ENCODE results near the gene TMEM253. TPM values are rescaled to one million over a fixed set of nuclear protein-coding genes. Genes with fewer than 3 reads are reported as not detected.
A peak's percentile ranks its signal among the peaks of the same experiment; 100 is the strongest.

TMEM253 gene
- total RNA-seq, 1 donor from 2014 or later: 0.19 TPM

DNA sequence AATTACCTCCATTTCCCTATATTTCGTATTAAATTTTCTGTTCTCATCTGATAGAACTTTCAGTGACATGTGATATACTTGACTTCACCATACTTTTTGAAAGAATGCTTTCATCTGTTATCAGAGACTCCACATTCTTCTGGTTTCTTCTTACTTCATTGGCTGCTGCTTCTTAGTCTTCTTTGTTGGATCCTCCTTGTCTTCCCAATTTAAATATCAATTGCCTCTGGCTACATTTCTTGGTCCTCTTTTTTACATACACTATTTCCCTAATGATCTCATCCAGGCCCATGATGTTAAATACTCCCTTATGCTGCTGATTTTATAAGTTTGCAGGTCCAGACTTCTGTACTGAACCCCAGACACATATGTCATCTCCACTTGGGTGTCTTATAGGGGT lies 33.0 kb downstream of the TMEM253 start:
- H3K9me3 ChIP-seq (replicated peaks): peaks cover 6% of the 10 kb centered on the region
- H3K36me3 ChIP-seq: no peaks in the 10 kb centered on the region
- no peak overlapping the region for H3K27ac ChIP-seq (replicated peaks)
- intact Hi-C loops (cut with micrococcal nuclease): no loop called here
- no peak overlapping the region for H3K4me3 ChIP-seq
- no peaks in the 10 kb centered on the region for H3K4me1 ChIP-seq
- TF ChIP-seq, protein P1, sequence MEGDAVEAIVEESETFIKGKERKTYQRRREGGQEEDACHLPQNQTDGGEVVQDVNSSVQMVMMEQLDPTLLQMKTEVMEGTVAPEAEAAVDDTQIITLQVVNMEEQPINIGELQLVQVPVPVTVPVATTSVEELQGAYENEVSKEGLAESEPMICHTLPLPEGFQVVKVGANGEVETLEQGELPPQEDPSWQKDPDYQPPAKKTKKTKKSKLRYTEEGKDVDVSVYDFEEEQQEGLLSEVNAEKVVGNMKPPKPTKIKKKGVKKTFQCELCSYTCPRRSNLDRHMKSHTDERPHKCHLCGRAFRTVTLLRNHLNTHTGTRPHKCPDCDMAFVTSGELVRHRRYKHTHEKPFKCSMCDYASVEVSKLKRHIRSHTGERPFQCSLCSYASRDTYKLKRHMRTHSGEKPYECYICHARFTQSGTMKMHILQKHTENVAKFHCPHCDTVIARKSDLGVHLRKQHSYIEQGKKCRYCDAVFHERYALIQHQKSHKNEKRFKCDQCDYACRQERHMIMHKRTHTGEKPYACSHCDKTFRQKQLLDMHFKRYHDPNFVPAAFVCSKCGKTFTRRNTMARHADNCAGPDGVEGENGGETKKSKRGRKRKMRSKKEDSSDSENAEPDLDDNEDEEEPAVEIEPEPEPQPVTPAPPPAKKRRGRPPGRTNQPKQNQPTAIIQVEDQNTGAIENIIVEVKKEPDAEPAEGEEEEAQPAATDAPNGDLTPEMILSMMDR (IDR thresholded peaks at IDR 0.05; ENCODE audit: borderline replicate concordance): no peak
- no peak for DNase-seq
- H3K27me3 ChIP-seq (ENCODE audit: low read depth): no peaks in the 10 kb centered on the region

DNA sequence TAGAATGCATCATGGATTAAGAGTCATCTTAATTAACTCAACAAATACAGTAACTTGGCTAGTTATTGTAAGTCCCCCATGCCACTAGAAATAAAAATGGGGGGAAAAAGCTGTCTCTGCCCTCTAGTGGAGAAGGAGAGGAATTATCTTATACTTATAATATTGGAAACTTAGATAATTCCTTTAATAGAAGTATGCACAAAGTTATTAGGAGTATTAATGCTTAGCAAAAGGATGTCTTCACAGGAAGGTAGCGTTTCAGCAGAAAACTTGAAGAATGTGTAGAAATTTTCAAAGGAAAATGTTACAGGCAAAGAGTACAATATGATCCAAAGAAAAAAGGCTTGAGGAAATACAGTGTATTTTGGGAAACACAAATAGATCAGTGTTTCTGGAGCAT lies 35.2 kb downstream of the TMEM253 start:
- no peak for DNase-seq
- intact Hi-C loops (cut with micrococcal nuclease): no loop called here
- Histone ChIP-seq H3K4me1 (no peaks in the 10 kb centered on the region), H3K9me3 (replicated peaks) (peaks cover 2% of the 10 kb centered on the region), H3K27ac (replicated peaks) (no peak overlapping the region), H3K4me3 (no peak overlapping the region), H3K36me3 (no peaks in the 10 kb centered on the region), H3K27me3 (ENCODE audit: low read depth) (peaks cover 8% of the 10 kb centered on the region)
- TF ChIP-seq, protein P1 (IDR thresholded peaks at IDR 0.05; ENCODE audit: borderline replicate concordance): peak; percentile 69

DNA sequence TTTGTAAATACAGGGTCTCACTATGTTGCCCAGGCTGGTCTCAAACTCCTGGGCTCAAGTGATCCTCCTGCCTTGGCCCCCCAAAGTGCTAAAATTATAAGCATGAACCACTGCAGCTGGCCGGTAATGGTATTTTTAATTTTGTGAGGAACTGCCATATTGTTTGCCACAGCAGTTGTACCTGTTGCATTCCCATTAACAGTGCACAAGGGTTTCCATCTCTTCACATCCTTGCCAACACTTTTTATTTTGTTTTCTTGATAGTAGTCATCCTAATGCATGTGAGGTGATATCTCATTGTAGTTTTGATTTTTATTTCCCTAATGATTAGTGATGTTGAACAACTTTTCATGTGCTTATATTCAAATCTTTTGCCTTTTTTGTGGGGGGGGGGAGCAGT lies 41.5 kb downstream of the TMEM253 start:
- H3K9me3 ChIP-seq (replicated peaks): peaks cover 20% of the 10 kb centered on the region
- H3K4me1 ChIP-seq: no peaks in the 10 kb centered on the region
- DNase-seq: no peak
- no peaks in the 10 kb centered on the region for H3K36me3 ChIP-seq
- no peak overlapping the region for H3K4me3 ChIP-seq
- TF ChIP-seq, protein P1 (IDR thresholded peaks at IDR 0.05; ENCODE audit: borderline replicate concordance): no peak
- H3K27ac ChIP-seq (replicated peaks): no peak overlapping the region
- H3K27me3 ChIP-seq (ENCODE audit: low read depth): peaks cover 19% of the 10 kb centered on the region
- intact Hi-C loops (cut with micrococcal nuclease): no loop called here

DNA sequence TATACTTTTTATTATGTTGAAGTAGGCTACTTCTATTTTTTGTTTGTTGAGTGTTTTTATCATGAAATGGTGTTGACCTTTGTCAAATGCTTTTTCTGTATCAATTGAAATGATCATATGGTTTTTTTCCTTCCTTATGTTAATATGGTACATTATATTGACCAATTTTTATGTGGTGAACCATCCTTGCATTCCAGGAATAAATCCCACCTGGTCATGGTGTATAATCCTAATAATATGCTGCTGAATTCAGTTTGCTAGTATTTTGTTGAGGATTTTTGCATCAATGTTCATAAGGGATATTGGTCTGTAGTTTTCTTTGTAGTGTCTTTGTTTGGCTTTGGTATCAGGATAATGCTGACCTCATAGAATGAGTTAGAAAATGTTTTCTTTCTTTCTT lies 44.6 kb downstream of the TMEM253 start:
- Histone ChIP-seq H3K36me3 (no peaks in the 10 kb centered on the region), H3K27me3 (ENCODE audit: low read depth) (peaks cover 17% of the 10 kb centered on the region), H3K4me1 (no peaks in the 10 kb centered on the region), H3K27ac (replicated peaks) (no peak overlapping the region), H3K4me3 (no peak overlapping the region), H3K9me3 (replicated peaks) (peaks cover 20% of the 10 kb centered on the region)
- intact Hi-C loops (cut with micrococcal nuclease): no loop called here
- no peak for DNase-seq
- TF ChIP-seq, protein P1 (IDR thresholded peaks at IDR 0.05; ENCODE audit: borderline replicate concordance): no peak

DNA sequence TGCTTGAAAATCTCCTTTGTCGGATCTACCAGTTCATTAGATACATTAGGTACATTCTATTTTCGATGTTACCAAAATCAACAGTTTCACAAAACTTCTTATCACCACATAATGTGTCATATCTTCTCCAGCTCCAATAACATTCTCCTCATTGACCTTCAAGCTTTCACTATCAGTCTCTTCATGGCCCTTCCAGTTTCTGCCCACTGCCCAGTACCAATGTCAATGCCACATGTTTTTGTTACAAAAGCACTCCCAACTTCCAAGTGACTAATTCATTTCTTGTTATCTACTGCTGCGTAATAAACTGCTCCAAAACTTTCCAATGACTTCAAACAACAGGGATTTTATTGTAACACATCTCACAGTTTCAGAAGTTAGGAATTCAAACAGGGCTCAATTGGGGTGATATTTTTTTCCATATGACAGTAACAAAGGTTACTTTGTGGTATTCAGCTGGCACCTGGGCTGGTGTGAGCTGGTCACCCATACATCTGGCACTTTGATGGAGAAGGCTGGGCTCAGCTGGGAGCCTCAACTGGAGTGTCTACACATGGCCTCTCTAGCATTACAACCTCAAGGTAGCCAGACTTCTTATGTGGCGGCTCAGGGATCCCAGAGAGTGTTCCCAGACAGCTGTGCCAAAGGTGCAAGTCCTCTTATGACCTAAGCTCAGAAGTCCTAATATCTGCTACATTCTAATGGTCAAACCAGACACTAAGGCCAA lies 48.9 kb downstream of the TMEM253 start:
- no peaks in the 10 kb centered on the region for H3K36me3 ChIP-seq
- H3K9me3 ChIP-seq (replicated peaks): peaks cover 14% of the 10 kb centered on the region
- no peak for DNase-seq
- peaks cover 16% of the 10 kb centered on the region for H3K27me3 ChIP-seq (ENCODE audit: low read depth)
- H3K27ac ChIP-seq (replicated peaks): no peak overlapping the region
- H3K4me1 ChIP-seq: no peaks in the 10 kb centered on the region
- no peak overlapping the region for H3K4me3 ChIP-seq
- TF ChIP-seq, protein P1 (IDR thresholded peaks at IDR 0.05; ENCODE audit: borderline replicate concordance): no peak
- intact Hi-C loops (cut with micrococcal nuclease): no loop called here

Other genes starting within 250 kb of the TMEM253 start
- gene RNASE3, start 209.7 kb upstream of the TMEM253 start, total RNA-seq: not detected
- gene RNASE2, start 145.6 kb upstream of the TMEM253 start, total RNA-seq: 1.3 TPM
- gene METTL17, start 111.1 kb upstream of the TMEM253 start, total RNA-seq: 37.3 TPM
- gene SLC39A2, start 101.8 kb upstream of the TMEM253 start, total RNA-seq: not detected
- 346 TPM for gene NDRG2, start 76.0 kb upstream of the TMEM253 start, total RNA-seq
- gene TPPP2, start 70.8 kb upstream of the TMEM253 start, total RNA-seq: 1.6 TPM
- not detected for gene RNASE13, start 66.3 kb upstream of the TMEM253 start, total RNA-seq
- not detected for gene RNASE7, start 58.7 kb upstream of the TMEM253 start, total RNA-seq
- not detected for gene RNASE8, start 43.2 kb upstream of the TMEM253 start, total RNA-seq
- 21.3 TPM for gene ARHGEF40, start 30.8 kb upstream of the TMEM253 start, total RNA-seq
- 44.9 TPM for gene ZNF219, start 2.4 kb upstream of the TMEM253 start, total RNA-seq
- gene OR5AU1, start 55.0 kb downstream of the TMEM253 start, total RNA-seq: not detected
- 273 TPM for gene HNRNPC, start 168.4 kb downstream of the TMEM253 start, total RNA-seq
- 0.30 TPM for gene RPGRIP1, start 179.0 kb downstream of the TMEM253 start, total RNA-seq

Data from left ventricle myocardium inferior (tissue), 1 donor.